H9 (cell line): ENCODE data around the gene C1orf185. TPM values are rescaled to one million over a fixed set of nuclear protein-coding genes. Genes with fewer than 3 reads are reported as not detected.

ENCODE experiments used
- DNase-seq: peaks from one replicate; pipeline ENCODE4 v3.0.0-alpha.2; 2017
- H2AFZ ChIP-seq: one replicate; pipeline ENCODE4 v1.6.1; 2013; ENCODE audit warnings: mild to moderate bottlenecking, low read length, control low read depth, moderate library complexity
- H2AK5ac ChIP-seq: 2 replicates; pipeline ENCODE4 v1.6.1; 2013; ENCODE audit warnings: low read length, control low read depth, mixed read lengths; ENCODE audit not compliant: insufficient read length
- H2BK120ac ChIP-seq: one replicate; pipeline ENCODE4 v1.6.1; 2013; ENCODE audit warnings: low read depth, mild to moderate bottlenecking, low read length, control low read depth, inconsistent platforms; ENCODE audit not compliant: poor library complexity, severe bottlenecking
- H2BK12ac ChIP-seq: 2 replicates; pipeline ENCODE4 v1.6.1; 2013; ENCODE audit warnings: low read length, control low read depth, mixed read lengths, low read depth; ENCODE audit not compliant: insufficient read length
- H2BK15ac ChIP-seq: 2 replicates; pipeline ENCODE4 v1.6.1; 2013; ENCODE audit warnings: low read depth, low read length, control low read depth
- H2BK20ac ChIP-seq: one replicate; pipeline ENCODE4 v1.6.1; 2013; ENCODE audit warnings: low read depth, mild to moderate bottlenecking, low read length, control low read depth, inconsistent platforms; ENCODE audit not compliant: poor library complexity, severe bottlenecking
- H2BK5ac ChIP-seq: 2 replicates; pipeline ENCODE4 v1.6.1; 2013; ENCODE audit warnings: low read length, control low read depth, mixed read lengths; ENCODE audit not compliant: insufficient read length
- H3K14ac ChIP-seq: 2 replicates; pipeline ENCODE4 v1.6.1; 2013; ENCODE audit warnings: low read length, control low read depth; ENCODE audit not compliant: insufficient read depth
- H3K18ac ChIP-seq: 2 replicates; pipeline ENCODE4 v1.6.1; 2013; ENCODE audit warnings: low read depth, mild to moderate bottlenecking, mixed read lengths, low read length, control low read depth; ENCODE audit not compliant: insufficient read length
- H3K23ac ChIP-seq: 2 replicates; pipeline ENCODE4 v1.6.1; 2013; ENCODE audit warnings: low read length, control low read depth, mixed read lengths, low read depth; ENCODE audit not compliant: insufficient read length
- H3K23me2 ChIP-seq: 2 replicates; pipeline ENCODE4 v1.6.1; 2013; ENCODE audit warnings: low read depth, mild to moderate bottlenecking, mixed read lengths, low read length, control low read depth; ENCODE audit not compliant: insufficient read length, poor library complexity, severe bottlenecking
- H3K27ac ChIP-seq: 2 replicates; pipeline ENCODE4 v1.5.1; 2013; ENCODE audit warnings: low read length, control low read depth, mixed read lengths, low read depth; ENCODE audit not compliant: insufficient read length
- H3K27me3 ChIP-seq: 2 replicates; pipeline ENCODE4 v1.6.1; 2013; ENCODE audit warnings: low read length, control low read depth, inconsistent platforms; ENCODE audit not compliant: insufficient read depth
- H3K4ac ChIP-seq: 2 replicates; pipeline ENCODE4 v1.6.1; 2013; ENCODE audit warnings: low read depth, mild to moderate bottlenecking, control low read depth, inconsistent platforms, low read length, moderate library complexity
- H3K4me1 ChIP-seq: 2 replicates; pipeline ENCODE4 v1.6.1; 2013; ENCODE audit warnings: low read length, control low read depth, inconsistent platforms; ENCODE audit not compliant: insufficient read depth
- H3K4me2 ChIP-seq: 2 replicates; pipeline ENCODE4 v1.6.1; 2013; ENCODE audit warnings: low read length, control low read depth, mixed read lengths; ENCODE audit not compliant: insufficient read length, insufficient read depth
- H3K56ac ChIP-seq: 2 replicates; pipeline ENCODE4 v1.6.1; 2013; ENCODE audit warnings: low read depth, mild to moderate bottlenecking, mixed read lengths, low read length, control low read depth; ENCODE audit not compliant: insufficient read length
- H3K79me1 ChIP-seq: 2 replicates; pipeline ENCODE4 v1.6.1; 2013; ENCODE audit warnings: low read depth, mild to moderate bottlenecking, moderate library complexity, low read length, control low read depth, inconsistent platforms; ENCODE audit not compliant: insufficient read depth, poor library complexity, severe bottlenecking
- H3K79me2 ChIP-seq: 2 replicates; pipeline ENCODE4 v1.6.1; 2013; ENCODE audit warnings: low read length, control low read depth, inconsistent platforms; ENCODE audit not compliant: insufficient read depth
- H3K9ac ChIP-seq: 2 replicates; pipeline ENCODE4 v1.6.1; 2013; ENCODE audit warnings: low read length, control low read depth, mixed read lengths; ENCODE audit not compliant: insufficient read length; ENCODE audit errors: extremely low read depth
- H3K9me3 ChIP-seq: one replicate; pipeline ENCODE4 v1.6.1; 2013; ENCODE audit warnings: low read depth, low read length, inconsistent platforms; ENCODE audit not compliant: control insufficient read depth
- H3T11ph ChIP-seq: one replicate; pipeline ENCODE4 v1.6.1; 2013; ENCODE audit warnings: mild to moderate bottlenecking, low read length, control low read depth, inconsistent platforms
- H4K20me1 ChIP-seq: one replicate; pipeline ENCODE4 v1.6.1; 2013; ENCODE audit not compliant: control insufficient read depth, insufficient read length, insufficient read depth
- H4K5ac ChIP-seq: 2 replicates; pipeline ENCODE4 v1.6.1; 2013; ENCODE audit warnings: low read depth, mild to moderate bottlenecking, mixed read lengths, low read length, control low read depth; ENCODE audit not compliant: insufficient read length
- H4K8ac ChIP-seq: replicated peaks from 2 replicates; pipeline ENCODE4 v1.6.1; 2013; ENCODE audit warnings: low read length, control low read depth, mixed read lengths, low read depth; ENCODE audit not compliant: insufficient read length
- H4K91ac ChIP-seq: 2 replicates; pipeline ENCODE4 v1.6.1; 2013; ENCODE audit warnings: low read depth, mild to moderate bottlenecking, moderate library complexity, mixed read lengths, low read length, control low read depth; ENCODE audit not compliant: insufficient read length
- H3K27ac Mint-ChIP-seq, 3 experiments: 2 replicates in 2 of 3; 3 replicates in 1 of 3; pipeline ENCODE4 v1.8.0; 2020 to 2021; ENCODE audit warnings: mixed read lengths in 3 of 3, mild to moderate bottlenecking in 1 of 3, moderate library complexity in 1 of 3
- H3K27me3 Mint-ChIP-seq: 2 replicates; pipeline ENCODE4 v1.8.0; 2021; ENCODE audit warnings: low read depth, mild to moderate bottlenecking, moderate library complexity, mixed read lengths
- H3K36me3 Mint-ChIP-seq, 3 experiments: 2 replicates in 2 of 3; 3 replicates in 1 of 3; pipeline ENCODE4 v1.8.0; 2020 to 2021; ENCODE audit warnings: low read depth in 3 of 3, mixed read lengths in 3 of 3; ENCODE audit not compliant: insufficient read depth in 1 of 3
- H3K4me1 Mint-ChIP-seq, 2 experiments: 2 replicates each; pipeline ENCODE4 v1.8.0; 2020; ENCODE audit warnings: mixed read lengths in 2 of 2
- H3K4me3 Mint-ChIP-seq, 2 experiments: 2 replicates in 1 of 2; 3 replicates in 1 of 2; pipeline ENCODE4 v1.8.0; 2020 to 2021; ENCODE audit warnings: mild to moderate bottlenecking in 2 of 2, mixed read lengths in 2 of 2, moderate library complexity in 1 of 2
- H3K9me3 Mint-ChIP-seq, 2 experiments: 2 replicates in 1 of 2; 3 replicates in 1 of 2; pipeline ENCODE4 v1.8.0; 2020; ENCODE audit warnings: mild to moderate bottlenecking in 2 of 2, mixed read lengths in 2 of 2, moderate library complexity in 1 of 2
- WGBS: extraction: QIAGEN DNeasy Blood & Tissue Kit; methylation state at CpG from one replicate; pipeline ENCODE4 v1.1.7; 2013; ENCODE audit warnings: missing lambda C conversion rate, low lambda C conversion rate, mixed read lengths; ENCODE audit not compliant: insufficient read length; ENCODE audit errors: extremely low coverage; 5-methylcytosine and 5-hydroxymethylcytosine counted together
- total RNA-seq: library from RNA; stranded (reverse); gene quantifications from 2 replicates; pipeline ENCODE4 v1.2.1, GENCODE V29; 2021
- TF ChIP-seq, protein P1 (sequence below): fragments of 200-600 bp; sonication (generic); conservative IDR thresholded peaks from 3 replicates; pipeline ENCODE4 v1.8.0; 2021; ENCODE audit warnings: antibody characterized with exemption, mild to moderate bottlenecking

The C1orf185 gene
- total RNA-seq, 1 experiment from 2014 or later = not detected

DNA sequence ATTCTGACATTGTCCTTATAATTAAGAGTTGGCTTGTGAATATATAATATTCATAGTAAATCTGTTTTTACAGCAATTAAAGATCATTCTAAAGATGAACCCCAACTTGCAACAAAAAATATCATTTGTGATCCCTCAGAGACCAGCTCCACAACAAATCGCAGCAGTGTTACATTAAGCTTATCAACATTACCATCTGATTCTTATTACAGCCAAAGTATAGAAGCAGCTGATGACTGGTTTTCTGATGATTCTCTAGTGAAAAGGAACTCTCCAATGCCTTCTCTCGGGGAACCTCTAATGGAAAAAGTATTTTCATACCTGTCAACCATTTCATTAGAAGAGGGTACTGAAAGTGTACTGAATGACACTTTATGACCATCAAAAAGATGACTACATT is 45.4 kb downstream of the C1orf185 start:
- Histone ChIP-seq H3K23me2 (no peaks in the 10 kb centered on the region), H2BK12ac (no peak overlapping the region), H2BK120ac (no peak overlapping the region), H3K18ac (no peak overlapping the region), H4K20me1 (no peaks in the 10 kb centered on the region), H3K27me3 (no peaks in the 10 kb centered on the region), H3K9me3 (no peaks in the 10 kb centered on the region), H3K27ac (no peak overlapping the region), H3K4me1 (no peaks in the 10 kb centered on the region), H3K4ac (no peak overlapping the region), H4K91ac (no peak overlapping the region), H2BK20ac (no peak overlapping the region), H3K79me2 (no peaks in the 10 kb centered on the region), H2AK5ac (no peak overlapping the region), H4K8ac (no peak overlapping the region), H3K56ac (no peak overlapping the region), H2AFZ (no peak overlapping the region), H3T11ph (no peak overlapping the region), H2BK15ac (no peak overlapping the region), H3K9ac (no peak overlapping the region), H4K5ac (no peak overlapping the region), H3K79me1 (no peaks in the 10 kb centered on the region), H3K23ac (no peak overlapping the region), H3K4me2 (no peak overlapping the region), H2BK5ac (no peak overlapping the region), H3K14ac (no peak overlapping the region)
- H3K4me3 Mint-ChIP-seq = no peak overlapping the region
- TF ChIP-seq, protein P1, sequence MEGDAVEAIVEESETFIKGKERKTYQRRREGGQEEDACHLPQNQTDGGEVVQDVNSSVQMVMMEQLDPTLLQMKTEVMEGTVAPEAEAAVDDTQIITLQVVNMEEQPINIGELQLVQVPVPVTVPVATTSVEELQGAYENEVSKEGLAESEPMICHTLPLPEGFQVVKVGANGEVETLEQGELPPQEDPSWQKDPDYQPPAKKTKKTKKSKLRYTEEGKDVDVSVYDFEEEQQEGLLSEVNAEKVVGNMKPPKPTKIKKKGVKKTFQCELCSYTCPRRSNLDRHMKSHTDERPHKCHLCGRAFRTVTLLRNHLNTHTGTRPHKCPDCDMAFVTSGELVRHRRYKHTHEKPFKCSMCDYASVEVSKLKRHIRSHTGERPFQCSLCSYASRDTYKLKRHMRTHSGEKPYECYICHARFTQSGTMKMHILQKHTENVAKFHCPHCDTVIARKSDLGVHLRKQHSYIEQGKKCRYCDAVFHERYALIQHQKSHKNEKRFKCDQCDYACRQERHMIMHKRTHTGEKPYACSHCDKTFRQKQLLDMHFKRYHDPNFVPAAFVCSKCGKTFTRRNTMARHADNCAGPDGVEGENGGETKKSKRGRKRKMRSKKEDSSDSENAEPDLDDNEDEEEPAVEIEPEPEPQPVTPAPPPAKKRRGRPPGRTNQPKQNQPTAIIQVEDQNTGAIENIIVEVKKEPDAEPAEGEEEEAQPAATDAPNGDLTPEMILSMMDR = no peak
- no peaks in the 10 kb centered on the region for H3K27me3 Mint-ChIP-seq
- no peaks in the 10 kb centered on the region for H3K36me3 Mint-ChIP-seq
- H3K9me3 Mint-ChIP-seq = no peaks in the 10 kb centered on the region
- DNase-seq = no peak
- H3K4me1 Mint-ChIP-seq = peaks cover 0 to 3% of the 10 kb centered on the region in 2 experiments; a peak in 1 of 4 replicates
- WGBS = no CpG with 5 or more reads among the region's 2 CpGs
- no peak overlapping the region for H3K27ac Mint-ChIP-seq
